Kidney (tissue), 14 donors: Measurements from ENCODE around the gene COL23A1. TPM values are rescaled to one million over a fixed set of nuclear protein-coding genes. Genes with fewer than 3 reads are reported as not detected.

Experiments used
- DNase-seq, 5 donors: peaks; one replicate each; pipeline ENCODE4 v3.0.0-alpha.2; 2013 to 2020
- FAIRE-seq: peaks from 2 replicates; lab custom pipeline; 2012; peaks lifted over from hg19 to GRCh38; lab: Jason Lieb, UNC
- H3K27ac ChIP-seq, 2 donors: one replicate each; pipeline ENCODE4 v1.7.0; 2013; ENCODE audit warnings: low read depth in 2 of 2, low read length in 2 of 2, inconsistent platforms in 1 of 2
- H3K27me3 ChIP-seq: one replicate; pipeline ENCODE4 v1.7.1; 2013; ENCODE audit warnings: low read length, inconsistent platforms; ENCODE audit not compliant: control insufficient read depth, insufficient read depth
- H3K36me3 ChIP-seq, 3 donors: one replicate each; pipeline versions ENCODE4 v1.7.0 to v1.7.1; 2013; ENCODE audit warnings: low read length in 3 of 3, control low read depth in 1 of 3, inconsistent platforms in 1 of 3; ENCODE audit not compliant: insufficient read depth in 3 of 3, control insufficient read depth in 2 of 3
- H3K4me1 ChIP-seq, 3 donors: one replicate each; pipeline versions ENCODE4 v1.7.0 to v1.7.1; 2013; ENCODE audit warnings: low read length in 3 of 3, inconsistent platforms in 1 of 3, low read depth in 1 of 3; ENCODE audit not compliant: control insufficient read depth in 2 of 3, insufficient read depth in 2 of 3
- H3K4me3 ChIP-seq, 3 donors: one replicate each; pipeline versions ENCODE4 v1.7.0 to v1.8.1; 2013; ENCODE audit warnings: low read length in 3 of 3, control low read depth in 1 of 3, inconsistent platforms in 1 of 3
- H3K9ac ChIP-seq, 3 donors: one replicate each; pipeline versions ENCODE4 v1.7.0 to v1.7.1; 2013; ENCODE audit warnings: low read length in 3 of 3, control low read depth in 1 of 3, inconsistent platforms in 1 of 3
- H3K9me3 ChIP-seq, 3 donors: one replicate each; pipeline versions ENCODE4 v1.7.0 to v1.7.1; 2013; ENCODE audit warnings: low read length in 3 of 3, control low read depth in 1 of 3, inconsistent platforms in 1 of 3; ENCODE audit not compliant: control insufficient read depth in 2 of 3, insufficient read depth in 1 of 3
- CTCF ChIP-seq: IDR thresholded peaks from 3 replicates; pipeline ENCODE4 v1.5.1; 2012; ENCODE audit warnings: mild to moderate bottlenecking, moderate library complexity, borderline replicate concordance; ENCODE audit not compliant: insufficient read depth; ENCODE audit errors: extremely low read depth
- intact Hi-C: fragments of 100-400 bp; cut with DNase I; formaldehyde crosslinking; loops from one replicate; pipeline ENCODE4 v1.11.1; 2022
- polyA plus RNA-seq: library from polyadenylated mRNA; stranded (reverse); fragments of 350-450 nt; fragmentation: Illumina TruSeq; extraction: RNeasy Lipid Tissue Mini Kit (QIAGEN cat#74804); gene quantifications from one replicate; pipeline ENCODE4 v1.2.3, GENCODE V29; 2014; ENCODE audit warnings: low read depth, low replicate concordance; ENCODE audit not compliant: insufficient read depth
- total RNA-seq: library from RNA; stranded (reverse); fragmentation: NEBNext Ultra II Directional; extraction: Animal tissue kit (Norgen Biotek cat#: 25700); gene quantifications from one replicate; pipeline ENCODE4 v1.2.1, GENCODE V29; 2021
- donor health status: control.
- donor health status: control.
- donor health status: control.
- donor health status: control.
- donor health status: control.
- donor health status: DM: yes; HTN: yes; CAD: no.
- donor health status: Normal renal cell carcinoma (clear cell type).

Gene COL23A1
- total and polyA plus RNA-seq, 2 donors from 2014 or later: 4.1 to 8.7 TPM

- intact Hi-C loops: no loop called here
Measured at GRCh38 chr5:178533136-178533535, 57.1 kb downstream of the COL23A1 start.

DNA sequence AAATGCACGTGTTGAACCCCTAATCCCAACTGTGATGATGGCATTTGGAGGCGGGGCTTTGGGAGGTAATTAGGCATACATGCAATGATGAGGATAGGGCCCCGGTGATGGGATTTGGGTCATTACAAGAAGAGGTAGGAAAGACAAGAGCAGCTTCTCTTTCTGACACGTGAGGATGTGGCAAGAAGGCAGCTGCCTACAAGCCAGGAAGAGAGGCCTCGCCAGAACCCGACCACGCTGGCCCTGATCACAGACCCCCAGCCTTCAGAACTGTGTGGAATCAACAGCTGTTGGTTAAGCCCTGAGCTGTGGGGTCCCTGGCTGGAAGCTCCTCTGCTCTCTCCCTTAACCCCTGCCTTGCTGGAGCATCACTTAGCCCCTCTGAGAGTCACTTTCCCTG is 57.5 kb downstream of the COL23A1 start:
- H3K27ac ChIP-seq: no peak overlapping the region
- H3K4me3 ChIP-seq: no peak overlapping the region
- DNase-seq: peak in 2 of 5 donors; percentile 13 to 17
- FAIRE-seq: no peak
- H3K27me3 ChIP-seq: no peaks in the 10 kb centered on the region
- H3K36me3 ChIP-seq: no peaks in the 10 kb centered on the region
- no peaks in the 10 kb centered on the region for H3K9me3 ChIP-seq
- no peaks in the 10 kb centered on the region for H3K4me1 ChIP-seq
- H3K9ac ChIP-seq: no peak overlapping the region
- intact Hi-C loops: no loop called here
- no peak for TF ChIP-seq CTCF

More at GRCh38 chr5:178533136-178533535, 57.1 kb downstream of the COL23A1 start:
- no peak overlapping the region for H3K27ac ChIP-seq
- H3K27me3 ChIP-seq: no peaks in the 10 kb centered on the region
- no peak overlapping the region for H3K4me3 ChIP-seq
- H3K36me3 ChIP-seq: no peaks in the 10 kb centered on the region
- no peak overlapping the region for H3K9ac ChIP-seq
- DNase-seq (no peak), FAIRE-seq (no peak)
- TF ChIP-seq CTCF: no peak
- H3K9me3 ChIP-seq: no peaks in the 10 kb centered on the region
- no peaks in the 10 kb centered on the region for H3K4me1 ChIP-seq

- Histone ChIP-seq H3K4me1 (no peaks in the 10 kb centered on the region), H3K27ac (no peak overlapping the region), H3K4me3 (no peak overlapping the region), H3K27me3 (no peaks in the 10 kb centered on the region), H3K36me3 (no peaks in the 10 kb centered on the region), H3K9ac (no peak overlapping the region), H3K9me3 (no peaks in the 10 kb centered on the region)
- FAIRE-seq: no peak
- peak in 1 of 5 donors; percentile 19 for DNase-seq
- intact Hi-C loops: no loop called here
- TF ChIP-seq CTCF: no peak
Measured at GRCh38 chr5:178532236-178532635, 58.0 kb downstream of the COL23A1 start.

GRCh38 chr5:178531786-178532185 is 58.4 kb downstream of the COL23A1 start:
- Histone ChIP-seq H3K36me3 (no peaks in the 10 kb centered on the region), H3K9ac (no peak overlapping the region), H3K4me3 (no peak overlapping the region), H3K4me1 (no peaks in the 10 kb centered on the region), H3K27me3 (no peaks in the 10 kb centered on the region), H3K9me3 (no peaks in the 10 kb centered on the region), H3K27ac (no peak overlapping the region)
- intact Hi-C loops: no loop called here
- no peak for TF ChIP-seq CTCF
- peak in 2 of 5 donors; percentile 23 to 38 for DNase-seq
- FAIRE-seq: no peak
